ENCODE measurements around the gene SCG5.

SCG5 gene

GRCh38 chr15:32652178-32652577, 10.7 kb downstream of the SCG5 start:
- no peak for TF ChIP-seq EZH2phosphoT487 (IDR thresholded peaks at IDR 0.05; ENCODE audit: low read depth)
- TF ChIP-seq, protein P1, sequence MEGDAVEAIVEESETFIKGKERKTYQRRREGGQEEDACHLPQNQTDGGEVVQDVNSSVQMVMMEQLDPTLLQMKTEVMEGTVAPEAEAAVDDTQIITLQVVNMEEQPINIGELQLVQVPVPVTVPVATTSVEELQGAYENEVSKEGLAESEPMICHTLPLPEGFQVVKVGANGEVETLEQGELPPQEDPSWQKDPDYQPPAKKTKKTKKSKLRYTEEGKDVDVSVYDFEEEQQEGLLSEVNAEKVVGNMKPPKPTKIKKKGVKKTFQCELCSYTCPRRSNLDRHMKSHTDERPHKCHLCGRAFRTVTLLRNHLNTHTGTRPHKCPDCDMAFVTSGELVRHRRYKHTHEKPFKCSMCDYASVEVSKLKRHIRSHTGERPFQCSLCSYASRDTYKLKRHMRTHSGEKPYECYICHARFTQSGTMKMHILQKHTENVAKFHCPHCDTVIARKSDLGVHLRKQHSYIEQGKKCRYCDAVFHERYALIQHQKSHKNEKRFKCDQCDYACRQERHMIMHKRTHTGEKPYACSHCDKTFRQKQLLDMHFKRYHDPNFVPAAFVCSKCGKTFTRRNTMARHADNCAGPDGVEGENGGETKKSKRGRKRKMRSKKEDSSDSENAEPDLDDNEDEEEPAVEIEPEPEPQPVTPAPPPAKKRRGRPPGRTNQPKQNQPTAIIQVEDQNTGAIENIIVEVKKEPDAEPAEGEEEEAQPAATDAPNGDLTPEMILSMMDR (IDR thresholded peaks at IDR 0.05; ENCODE audit: low read depth, low read length) = no peak
- no peak overlapping the region for H3K9ac ChIP-seq (ENCODE audit: low read length)
- H3K36me3 ChIP-seq (replicated peaks; ENCODE audit: low read depth, low read length) = peaks cover 46% of the 10 kb centered on the region
- peaks cover 14% of the 10 kb centered on the region for H3K4me1 ChIP-seq (ENCODE audit: low read length)
- no peak overlapping the region for H2AFZ ChIP-seq (ENCODE audit: low read depth, low read length)
- H3K27ac ChIP-seq (ENCODE audit: low read length) = no peak overlapping the region
- H3K4me2 ChIP-seq (ENCODE audit: low read length) = peak overlapping the region; percentile 45
- no peaks in the 10 kb centered on the region for H3K9me3 ChIP-seq (ENCODE audit: insufficient read depth, low read length)
- no peaks in the 10 kb centered on the region for H3K79me2 ChIP-seq (ENCODE audit: low read length)
- no peaks in the 10 kb centered on the region for H3K27me3 ChIP-seq (ENCODE audit: low read depth, low read length)
- H3K4me3 ChIP-seq (ENCODE audit: low read length) = no peak overlapping the region
- H4K20me1 ChIP-seq (ENCODE audit: insufficient read depth, low read length) = peaks cover 7% of the 10 kb centered on the region

GRCh38 chr15:32656091-32656490, 14.6 kb downstream of the SCG5 start:
- Histone ChIP-seq H3K4me2 (ENCODE audit: low read length) (no peak overlapping the region), H3K4me3 (ENCODE audit: low read length) (no peak overlapping the region), H3K27ac (ENCODE audit: low read length) (no peak overlapping the region), H2AFZ (ENCODE audit: low read depth, low read length) (no peak overlapping the region), H3K36me3 (replicated peaks; ENCODE audit: low read depth, low read length) (peaks cover 48% of the 10 kb centered on the region), H3K9ac (ENCODE audit: low read length) (no peak overlapping the region), H3K9me3 (ENCODE audit: insufficient read depth, low read length) (no peaks in the 10 kb centered on the region), H4K20me1 (ENCODE audit: insufficient read depth, low read length) (peaks cover 7% of the 10 kb centered on the region), H3K27me3 (ENCODE audit: low read depth, low read length) (no peaks in the 10 kb centered on the region), H3K79me2 (ENCODE audit: low read length) (no peaks in the 10 kb centered on the region), H3K4me1 (ENCODE audit: low read length) (peaks cover 14% of the 10 kb centered on the region)
- TF ChIP-seq, protein P1 (IDR thresholded peaks at IDR 0.05; ENCODE audit: low read depth, low read length) = no peak
- no peak for TF ChIP-seq EZH2phosphoT487 (IDR thresholded peaks at IDR 0.05; ENCODE audit: low read depth)

GRCh38 chr15:32656496-32656895, 15.0 kb downstream of the SCG5 start:
- Histone ChIP-seq H3K27me3 (ENCODE audit: low read depth, low read length) (no peaks in the 10 kb centered on the region), H3K9ac (ENCODE audit: low read length) (no peak overlapping the region), H2AFZ (ENCODE audit: low read depth, low read length) (no peak overlapping the region), H3K4me2 (ENCODE audit: low read length) (no peak overlapping the region), H3K4me3 (ENCODE audit: low read length) (no peak overlapping the region), H3K27ac (ENCODE audit: low read length) (no peak overlapping the region), H3K4me1 (ENCODE audit: low read length) (peaks cover 10% of the 10 kb centered on the region), H3K9me3 (ENCODE audit: insufficient read depth, low read length) (no peaks in the 10 kb centered on the region), H3K36me3 (replicated peaks; ENCODE audit: low read depth, low read length) (peaks cover 47% of the 10 kb centered on the region), H3K79me2 (ENCODE audit: low read length) (no peaks in the 10 kb centered on the region), H4K20me1 (ENCODE audit: insufficient read depth, low read length) (peaks cover 7% of the 10 kb centered on the region)
- TF ChIP-seq, protein P1 (IDR thresholded peaks at IDR 0.05; ENCODE audit: low read depth, low read length) = no peak
- TF ChIP-seq EZH2phosphoT487 (IDR thresholded peaks at IDR 0.05; ENCODE audit: low read depth) = no peak

- peaks cover 44% of the 10 kb centered on the region for H3K36me3 ChIP-seq (replicated peaks; ENCODE audit: low read depth, low read length)
- no peak overlapping the region for H3K4me2 ChIP-seq (ENCODE audit: low read length)
- peaks cover 2% of the 10 kb centered on the region for H3K4me1 ChIP-seq (ENCODE audit: low read length)
- no peaks in the 10 kb centered on the region for H3K79me2 ChIP-seq (ENCODE audit: low read length)
- no peak overlapping the region for H3K9ac ChIP-seq (ENCODE audit: low read length)
- no peaks in the 10 kb centered on the region for H3K9me3 ChIP-seq (ENCODE audit: insufficient read depth, low read length)
- H3K4me3 ChIP-seq (ENCODE audit: low read length) = no peak overlapping the region
- H3K27me3 ChIP-seq (ENCODE audit: low read depth, low read length) = no peaks in the 10 kb centered on the region
- no peak overlapping the region for H2AFZ ChIP-seq (ENCODE audit: low read depth, low read length)
- no peak overlapping the region for H3K27ac ChIP-seq (ENCODE audit: low read length)
- H4K20me1 ChIP-seq (ENCODE audit: insufficient read depth, low read length) = peaks cover under 1% of the 10 kb centered on the region
- TF ChIP-seq EZH2phosphoT487 (IDR thresholded peaks at IDR 0.05; ENCODE audit: low read depth) = no peak
- TF ChIP-seq, protein P1 (IDR thresholded peaks at IDR 0.05; ENCODE audit: low read depth, low read length) = peak; percentile 14; the same call in 1 of the 2 replicates
These were observed 15.8 kb downstream of the SCG5 start for GRCh38 chr15:32657198-32657883.

Measured in OCI-LY3 (cell line).